Pons (tissue), 1 donor: Measurements from ENCODE around the gene SCNN1B.
"Not testable (repeated sequence)": the region's sequence is repeated elsewhere in the genome, so short reads cannot be mapped to it uniquely, and the experiment has no call there.

ENCODE experiments used
- DNase-seq: peaks from one replicate; pipeline ENCODE4 v3.0.0-alpha.2; 2016; ENCODE audit warnings: low spot score

SCNN1B gene

DNA sequence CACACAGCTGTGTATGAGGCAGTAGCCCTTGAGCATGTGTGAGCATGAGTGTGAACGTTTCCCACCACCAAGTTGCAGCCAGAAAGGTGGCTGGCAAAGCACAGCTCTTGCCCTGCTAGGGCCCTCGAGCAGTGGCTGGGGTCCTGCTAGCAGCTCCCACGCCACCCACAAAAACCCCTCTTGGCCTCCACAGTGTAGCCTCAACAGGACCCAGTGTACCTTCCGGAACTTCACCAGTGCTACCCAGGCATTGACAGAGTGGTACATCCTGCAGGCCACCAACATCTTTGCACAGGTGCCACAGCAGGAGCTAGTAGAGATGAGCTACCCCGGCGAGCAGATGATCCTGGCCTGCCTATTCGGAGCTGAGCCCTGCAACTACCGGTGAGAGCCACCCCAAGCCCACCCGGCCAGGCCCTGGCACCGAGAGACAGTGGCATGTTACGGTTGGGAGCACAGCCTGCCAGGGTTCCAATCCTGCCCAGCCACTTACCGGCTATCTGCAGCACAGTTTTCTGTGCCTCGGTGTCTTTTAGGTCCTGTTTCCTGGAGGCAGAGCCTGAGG, 53.1 kb downstream of the SCNN1B start:
- no peak for DNase-seq

DNA sequence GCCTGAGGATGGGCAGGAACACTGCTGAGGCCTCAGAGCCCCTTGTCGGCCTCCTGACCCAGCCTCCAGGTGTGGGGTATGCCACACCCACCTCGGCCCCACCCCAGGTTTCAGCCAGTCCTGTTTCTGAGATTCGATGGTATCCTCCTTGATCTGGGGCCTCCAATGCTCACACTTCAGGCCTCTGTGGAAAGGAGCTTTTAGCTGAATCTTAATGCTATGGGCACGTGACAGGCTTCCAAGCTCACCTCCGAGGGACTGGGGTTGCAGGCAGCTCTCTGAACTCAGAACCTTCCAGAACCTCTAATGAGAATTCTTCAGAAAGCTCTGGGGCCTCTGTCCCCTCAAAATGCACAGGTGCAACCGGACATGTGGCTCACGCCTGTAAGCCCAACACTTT, 54.8 kb downstream of the SCNN1B start:
- no peak for DNase-seq

DNA sequence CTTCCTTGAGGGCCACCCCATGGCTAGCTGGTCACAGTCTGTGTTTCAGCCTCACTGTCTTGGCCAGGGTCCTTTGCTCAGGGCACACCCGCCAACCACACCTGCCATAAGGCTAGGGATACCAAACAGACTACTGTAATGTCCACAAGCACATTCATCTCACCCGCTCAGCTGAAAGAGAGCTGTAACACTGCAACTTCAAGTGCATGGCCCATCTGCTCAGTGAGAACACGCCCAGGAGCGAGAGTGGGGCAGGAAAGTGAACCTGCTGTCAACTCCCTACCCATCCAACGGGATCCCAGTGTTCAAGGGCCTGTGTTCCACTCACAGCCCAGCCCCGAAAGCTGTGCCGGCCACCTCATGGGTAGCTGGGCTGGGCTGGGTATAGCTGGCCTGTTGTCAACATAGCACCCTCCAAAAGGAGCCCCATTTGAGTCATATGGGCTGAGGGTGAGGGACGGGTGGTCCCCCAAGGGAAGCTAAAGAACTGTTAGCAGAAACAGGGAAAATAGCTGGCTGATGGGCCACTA, 55.7 kb downstream of the SCNN1B start:
- no peak for DNase-seq

DNA sequence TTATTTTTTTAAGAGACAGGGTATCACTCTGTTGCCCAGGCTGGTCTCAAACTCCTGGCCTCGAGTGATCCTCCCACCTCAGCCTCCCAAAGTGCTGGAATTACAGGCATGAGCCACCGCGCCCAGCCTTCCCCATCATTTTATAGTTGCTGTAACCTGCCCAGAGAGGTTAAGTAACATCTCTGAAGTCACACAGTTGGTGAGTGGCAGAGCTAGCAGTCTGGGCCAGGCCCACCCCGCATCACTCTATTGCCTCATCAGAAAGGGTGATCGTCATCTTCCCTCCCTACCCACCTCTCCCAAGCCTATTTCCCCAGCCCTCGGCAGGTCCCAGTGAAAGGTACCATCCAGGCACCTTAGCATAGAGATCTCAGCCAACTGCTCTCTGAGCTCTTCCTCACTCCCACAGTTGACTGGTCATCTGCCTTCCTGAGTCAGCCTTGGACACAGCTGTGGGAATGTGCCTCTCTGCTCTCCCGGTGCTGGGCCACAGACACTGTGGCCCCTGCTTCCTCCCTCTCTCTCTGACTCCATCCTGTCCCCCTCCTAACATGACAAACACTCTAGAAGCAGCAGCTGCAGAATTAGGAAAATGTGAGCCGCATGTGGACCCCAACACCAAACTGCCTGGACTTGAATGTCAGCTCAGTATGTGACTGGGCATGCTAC, 57.1 kb downstream of the SCNN1B start:
- DNase-seq = no peak

DNA sequence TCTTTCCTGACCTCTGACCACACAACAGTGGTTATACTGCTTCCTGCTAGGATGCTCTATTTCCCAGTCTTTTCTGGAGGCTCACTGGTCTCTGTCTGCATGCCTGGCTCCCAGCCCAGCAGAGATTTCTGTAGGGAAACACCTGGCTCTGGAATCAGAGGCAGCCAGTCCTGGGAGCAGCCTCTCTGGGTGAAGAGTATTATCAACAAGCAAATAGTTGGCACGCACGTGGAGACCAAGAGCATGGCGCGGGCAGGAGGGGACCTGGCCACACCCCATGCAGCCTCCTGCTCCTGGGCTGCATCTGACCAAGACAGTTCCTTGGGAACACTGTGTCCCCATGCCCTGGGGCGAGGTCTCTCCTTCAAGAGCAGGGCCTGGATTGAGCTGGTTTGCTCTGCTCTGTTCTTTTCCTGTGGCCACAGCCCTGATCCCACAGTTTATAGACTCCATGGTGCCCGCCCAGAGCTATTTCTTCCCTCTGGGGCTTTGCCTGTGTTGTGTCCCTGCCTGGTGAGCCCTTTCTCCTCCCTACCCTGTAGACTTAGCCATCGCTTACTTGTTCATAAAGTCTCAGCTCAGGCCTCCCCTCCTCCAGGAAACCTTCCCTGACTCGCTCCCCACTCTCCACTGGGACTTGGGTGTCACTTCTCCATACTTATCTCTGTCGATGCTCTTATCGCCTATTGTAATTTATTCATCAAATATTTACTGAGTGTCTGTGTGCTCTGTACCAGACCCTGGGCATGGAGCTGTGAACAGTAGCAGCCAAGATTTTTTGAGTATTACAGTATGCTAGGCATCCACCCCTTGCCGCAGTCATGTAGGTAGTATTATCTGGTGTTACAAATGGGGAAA, 60.6 kb downstream of the SCNN1B start:
- no peak for DNase-seq

DNA sequence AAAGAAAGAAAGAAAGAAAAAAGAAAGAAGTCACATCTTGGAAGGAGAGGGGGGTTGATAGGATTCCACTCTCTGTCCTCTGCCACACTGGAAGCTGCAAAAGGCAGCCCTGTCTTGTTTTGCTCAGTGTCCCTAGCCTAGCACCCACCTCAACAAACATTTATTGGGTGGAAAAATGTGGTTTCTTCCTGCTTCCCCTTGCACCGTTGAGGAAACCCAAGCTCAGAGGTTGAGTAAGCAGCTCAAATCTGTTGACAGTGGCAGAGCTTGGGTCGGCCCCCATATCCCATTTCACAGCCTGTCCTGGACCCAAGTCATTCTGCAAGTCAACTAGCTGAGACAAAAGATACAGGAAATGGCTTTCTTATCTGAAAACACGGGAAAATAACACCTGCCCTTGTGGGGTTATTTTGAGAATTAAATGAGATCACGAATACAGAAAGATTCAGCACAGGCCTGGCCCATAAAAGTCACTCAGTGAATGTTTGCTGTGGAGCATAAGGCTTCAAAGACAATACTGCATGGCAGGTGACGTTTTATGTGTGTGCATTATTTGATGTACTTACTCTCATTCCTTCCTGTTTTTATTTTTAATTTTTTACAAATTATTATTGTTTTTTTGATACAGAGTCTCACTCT, 63.6 kb downstream of the SCNN1B start:
- DNase-seq = no peak

DNA sequence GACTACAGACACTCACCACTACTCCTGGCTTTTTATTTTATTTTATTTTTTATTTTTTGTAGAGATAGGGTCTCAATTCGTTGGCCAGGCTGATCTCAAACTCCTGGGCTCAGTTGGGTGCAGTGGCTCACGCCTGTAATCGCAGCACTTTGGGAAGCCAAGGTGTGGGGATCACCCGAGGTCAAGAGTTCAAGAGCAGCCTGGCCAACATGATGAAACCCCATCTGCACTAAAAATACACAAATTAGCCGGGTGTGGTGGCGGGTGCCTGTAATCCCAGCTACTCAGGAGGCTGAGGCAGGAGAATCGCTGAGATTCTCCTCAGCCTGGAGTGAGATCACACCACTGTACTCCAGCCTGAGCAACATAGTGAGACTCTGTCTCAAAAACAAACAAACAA, 64.2 kb downstream of the SCNN1B start:
- DNase-seq = not testable (repeated sequence)

DNA sequence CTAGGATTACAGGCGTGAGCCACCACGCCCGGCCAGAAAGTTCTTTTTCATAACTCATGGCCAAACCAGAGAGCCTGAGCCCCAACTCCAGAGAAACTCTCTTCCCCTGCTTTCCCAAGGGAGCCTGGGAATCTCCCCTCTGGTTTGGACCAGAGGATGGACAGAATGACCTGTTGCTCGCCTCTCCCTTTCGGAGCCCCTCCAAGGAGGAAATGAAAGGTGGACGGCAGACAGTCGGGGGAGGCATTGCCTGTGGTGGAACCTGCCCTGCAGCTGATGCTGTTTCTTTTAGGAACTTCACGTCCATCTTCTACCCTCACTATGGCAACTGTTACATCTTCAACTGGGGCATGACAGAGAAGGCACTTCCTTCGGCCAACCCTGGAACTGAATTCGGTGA, 65.5 kb downstream of the SCNN1B start:
- no peak for DNase-seq

DNA sequence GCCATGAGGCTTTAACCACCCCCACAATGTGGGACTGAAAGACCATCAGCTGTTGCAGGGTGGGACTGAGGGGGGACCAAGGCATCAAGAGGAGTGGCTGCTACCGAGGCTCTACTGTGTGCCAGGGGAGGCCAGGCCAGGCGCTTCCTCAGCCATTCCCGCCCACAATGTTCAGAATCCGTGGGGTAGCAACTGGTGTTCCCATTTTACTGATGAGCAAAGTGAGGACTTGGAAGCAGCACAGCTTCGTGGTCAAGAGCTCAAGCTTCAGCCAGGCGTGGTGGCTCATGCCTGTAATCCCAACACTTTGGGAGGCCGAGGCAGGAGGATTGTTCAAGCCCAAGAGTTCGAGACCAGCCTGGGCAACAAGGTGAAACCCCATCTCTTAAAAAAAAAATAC, 65.9 kb downstream of the SCNN1B start:
- no peak for DNase-seq

DNA sequence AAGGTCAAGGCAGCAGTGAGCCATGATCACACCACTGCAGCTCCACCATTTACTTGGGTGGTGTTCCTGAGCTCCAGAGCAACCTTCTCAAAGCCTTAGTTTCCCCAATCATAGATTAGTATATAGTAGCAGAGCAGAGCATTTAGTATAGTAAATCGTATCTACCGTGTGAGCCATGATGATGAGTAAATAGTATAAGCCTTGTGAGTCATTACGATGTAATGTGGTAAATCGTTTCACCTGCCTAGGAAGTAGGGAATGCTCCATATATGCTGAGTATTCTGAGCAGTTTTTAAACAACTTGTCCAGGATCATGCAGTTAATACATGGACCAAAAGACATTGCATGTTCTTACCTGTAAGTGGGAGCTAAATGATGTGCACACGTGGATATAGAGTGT, 66.4 kb downstream of the SCNN1B start:
- no peak for DNase-seq

DNA sequence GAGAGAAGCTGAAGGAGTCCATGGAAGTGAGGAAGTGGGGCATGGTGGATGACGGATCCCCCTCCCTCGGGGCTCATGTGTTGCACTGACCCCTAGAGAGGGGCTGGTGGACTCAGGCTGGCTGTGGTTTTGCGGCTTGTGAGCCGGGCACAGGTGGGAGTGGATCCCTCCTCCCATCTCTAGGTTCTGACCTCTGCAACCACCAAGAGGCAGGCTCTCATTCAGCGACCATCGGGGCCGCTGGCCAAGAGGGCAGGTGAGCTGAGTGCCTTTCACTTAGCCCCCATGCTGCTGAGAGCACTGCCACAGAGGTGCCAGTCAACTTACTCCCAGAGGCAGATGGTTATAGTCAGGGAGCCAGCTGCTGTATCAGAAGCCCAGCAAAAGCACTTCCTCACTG, 67.3 kb downstream of the SCNN1B start:
- DNase-seq = no peak

DNA sequence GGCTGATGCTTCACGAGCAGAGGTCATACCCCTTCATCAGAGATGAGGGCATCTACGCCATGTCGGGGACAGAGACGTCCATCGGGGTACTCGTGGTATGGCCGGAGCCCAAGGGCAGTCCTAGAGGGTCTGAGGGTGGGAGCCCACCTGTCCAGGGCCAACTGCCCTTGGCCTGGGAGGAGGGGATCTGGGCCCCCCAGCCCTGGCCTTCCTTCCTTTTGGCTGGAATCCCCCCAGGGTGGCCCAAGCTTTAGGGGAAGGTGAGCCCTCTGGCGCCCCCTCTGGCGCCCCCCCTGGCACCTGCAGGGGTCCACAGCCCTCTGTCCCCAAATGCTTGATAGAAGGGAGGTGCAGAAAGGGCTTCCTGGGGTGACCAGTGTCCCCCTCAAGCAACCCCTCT, 69.3 kb downstream of the SCNN1B start:
- no peak for DNase-seq

DNA sequence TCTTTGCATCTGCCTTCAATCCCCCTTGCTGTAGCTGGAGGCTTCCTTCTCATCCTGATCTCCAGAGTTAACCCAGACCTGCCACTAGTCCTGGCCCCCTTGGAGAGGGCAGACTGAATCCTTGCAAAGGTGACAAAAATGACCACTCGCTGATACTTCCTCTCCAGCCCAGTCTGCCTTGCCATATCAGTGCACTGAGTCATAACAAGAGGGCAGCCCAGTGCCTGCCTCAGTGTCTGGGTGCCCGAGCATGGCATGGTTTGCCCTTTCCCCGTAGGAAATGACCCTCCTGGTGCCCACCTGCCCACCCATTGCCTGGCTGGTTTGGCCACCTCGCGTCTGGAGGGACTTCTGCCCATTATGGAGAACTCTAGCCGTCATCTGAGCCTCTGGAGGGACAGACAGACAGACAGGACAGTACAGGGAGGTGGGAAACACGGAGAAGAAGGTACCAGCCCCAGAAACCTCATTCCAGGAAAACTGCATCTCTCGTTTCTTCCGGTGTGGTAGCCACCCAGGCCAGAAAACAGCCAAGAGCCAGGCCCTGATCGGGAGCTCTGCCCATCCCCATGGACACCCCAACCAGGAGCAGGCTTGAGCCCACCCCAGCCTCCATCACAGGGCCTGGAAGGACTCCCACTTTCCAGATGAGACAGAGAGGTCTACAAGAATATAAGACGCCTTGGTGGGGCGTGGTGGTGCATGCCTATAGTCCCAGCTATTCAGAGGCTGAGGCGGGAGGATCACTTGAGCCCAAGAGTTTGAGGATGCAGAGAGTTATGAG, 71.5 kb downstream of the SCNN1B start:
- no peak for DNase-seq

DNA sequence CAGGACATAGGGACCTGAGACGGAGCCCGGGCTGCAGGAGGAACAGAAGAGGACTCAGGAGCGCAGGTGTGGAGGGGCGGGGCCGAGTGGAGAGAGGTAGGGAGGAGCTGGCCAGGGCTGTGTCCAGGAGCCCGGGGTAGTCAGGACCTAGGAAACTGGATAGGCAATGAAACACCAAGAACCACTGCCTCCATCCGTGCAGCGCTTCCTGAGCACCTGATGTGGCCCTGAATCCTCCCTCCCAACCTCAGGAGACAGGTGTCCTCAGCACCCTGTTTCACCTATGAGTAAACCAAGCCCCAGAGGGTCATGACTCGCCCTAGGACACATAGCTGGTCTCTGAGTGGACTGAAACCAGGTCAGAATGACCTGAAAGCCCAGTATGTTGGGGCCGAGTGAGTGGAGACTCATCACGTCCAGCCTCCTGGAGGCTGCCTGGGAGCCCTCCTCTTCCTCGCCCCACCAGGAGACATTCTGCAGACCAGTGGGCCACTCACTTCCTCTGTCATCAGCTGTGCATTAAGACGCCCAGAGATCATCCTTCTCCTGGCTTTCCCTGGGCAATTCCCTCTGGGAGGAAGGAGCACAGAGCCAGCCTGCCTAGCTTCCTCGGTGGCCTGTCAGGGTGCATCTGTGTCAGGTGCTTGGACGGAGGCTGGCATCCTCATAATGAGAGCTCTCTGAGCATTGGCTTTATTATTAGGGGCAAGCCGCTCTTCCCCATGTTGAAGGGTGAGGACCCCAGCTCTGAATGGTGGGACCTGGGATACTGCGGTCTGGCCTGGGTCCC, 72.8 kb downstream of the SCNN1B start:
- DNase-seq = no peak

DNA sequence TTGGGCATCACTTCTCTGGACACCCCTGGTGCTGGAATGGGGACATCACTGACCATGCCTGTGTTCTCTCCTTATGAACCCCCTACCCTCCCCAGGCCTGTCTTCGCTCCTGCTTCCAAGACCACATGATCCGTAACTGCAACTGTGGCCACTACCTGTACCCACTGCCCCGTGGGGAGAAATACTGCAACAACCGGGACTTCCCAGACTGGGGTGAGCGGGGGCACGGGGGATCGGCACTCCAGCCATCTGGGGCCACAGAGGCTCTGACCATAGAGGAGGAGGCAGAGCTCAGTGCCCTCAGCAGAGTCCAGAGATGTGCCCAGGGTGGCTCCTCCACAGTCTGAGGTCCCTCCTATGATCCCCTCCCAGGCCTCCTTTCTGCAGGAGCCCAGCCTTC, 73.5 kb downstream of the SCNN1B start:
- DNase-seq = no peak

DNA sequence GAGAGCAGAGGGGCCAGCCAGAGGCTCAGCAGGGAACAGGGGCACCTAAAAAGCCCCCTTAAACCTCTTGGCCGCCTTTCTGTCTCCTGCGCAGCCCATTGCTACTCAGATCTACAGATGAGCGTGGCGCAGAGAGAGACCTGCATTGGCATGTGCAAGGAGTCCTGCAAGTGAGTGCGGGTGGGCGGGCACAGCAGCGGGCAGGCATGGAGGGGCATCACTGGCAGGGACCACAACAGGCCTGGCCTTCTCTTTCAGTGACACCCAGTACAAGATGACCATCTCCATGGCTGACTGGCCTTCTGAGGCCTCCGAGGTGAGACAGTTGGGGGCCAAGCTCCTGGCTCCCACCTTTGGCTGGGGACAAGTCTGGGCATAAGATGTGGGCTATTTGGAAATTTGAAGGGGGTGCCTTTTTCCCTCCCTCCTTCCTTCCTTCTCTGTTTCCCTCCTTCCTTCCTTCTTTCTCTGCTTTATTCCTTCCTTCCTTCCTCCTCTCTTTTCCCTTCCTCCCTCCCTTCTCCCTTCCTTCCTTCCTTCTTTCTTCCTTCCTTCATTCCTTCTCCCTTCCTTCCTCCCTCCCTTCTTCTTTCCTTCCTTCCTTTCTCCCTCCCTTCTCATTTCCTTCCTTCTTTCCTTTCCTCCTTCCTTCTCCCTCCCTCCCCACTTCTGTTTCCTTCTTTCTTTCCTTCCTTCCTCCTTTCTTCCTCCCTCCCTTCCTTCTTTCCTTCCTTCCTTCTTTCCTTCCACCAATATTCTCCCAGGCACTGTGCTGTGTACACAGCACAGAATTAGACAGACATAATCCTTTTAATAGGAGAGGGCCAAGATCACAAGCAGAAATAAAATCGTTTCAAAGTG, 75.2 kb downstream of the SCNN1B start:
- no peak for DNase-seq

DNA sequence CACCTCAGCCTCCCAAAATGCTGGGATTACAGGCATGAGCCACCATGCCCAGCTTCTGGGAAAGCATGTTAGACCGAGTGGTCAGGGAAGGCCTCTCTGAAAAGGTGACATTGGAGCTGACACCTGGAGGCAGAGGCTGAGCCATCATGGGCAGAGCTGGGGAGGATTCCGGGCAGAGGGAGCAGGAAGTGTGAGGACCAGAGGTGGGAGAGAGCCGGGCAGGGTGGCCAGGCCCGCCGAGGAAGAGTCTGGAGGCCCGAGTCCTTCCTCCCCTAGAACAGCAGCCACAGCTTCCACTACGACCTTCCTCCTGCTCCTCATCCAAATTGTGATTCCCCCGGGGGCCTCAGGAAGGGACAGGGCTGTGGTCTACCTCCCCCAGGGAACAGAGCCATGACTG, 76.2 kb downstream of the SCNN1B start:
- DNase-seq = no peak

DNA sequence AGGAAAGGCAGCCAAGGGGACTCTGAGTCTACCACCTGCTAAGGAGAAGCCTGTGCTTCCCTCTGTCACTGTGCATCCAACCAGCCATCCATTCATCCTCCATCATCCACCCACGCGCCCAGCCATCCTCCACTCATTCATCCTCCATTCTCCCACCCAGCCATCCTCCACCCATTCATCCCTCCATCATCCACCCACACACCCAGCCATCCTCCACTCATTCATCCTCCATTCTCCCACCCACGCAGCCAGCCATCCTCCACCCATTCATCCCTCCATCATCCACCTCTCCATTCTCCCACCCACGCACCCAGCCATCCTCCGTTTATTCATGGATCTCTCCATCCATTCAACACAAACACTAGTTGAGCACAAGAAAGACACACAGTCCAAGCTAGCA, 76.8 kb downstream of the SCNN1B start:
- no peak for DNase-seq

DNA sequence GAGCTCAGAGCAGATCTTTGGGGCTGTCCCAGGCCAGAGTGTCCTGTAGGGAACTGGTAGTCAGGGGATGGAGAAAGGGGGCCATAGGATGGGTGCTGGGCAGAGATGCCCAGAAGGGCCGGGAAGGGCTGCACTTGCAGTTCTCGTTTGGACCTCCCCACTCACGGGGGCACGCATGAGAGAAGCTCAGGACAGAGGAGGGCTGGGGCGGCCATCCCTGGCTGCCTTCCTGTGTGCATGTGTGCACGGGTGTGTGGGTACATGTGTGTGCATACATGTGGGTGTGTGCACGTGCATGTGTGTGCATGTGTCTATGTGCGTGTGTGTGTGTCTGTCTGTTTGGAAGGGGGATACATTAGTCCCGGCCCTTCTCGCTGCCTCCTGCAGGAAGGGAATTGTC, 77.6 kb downstream of the SCNN1B start:
- no peak for DNase-seq

DNA sequence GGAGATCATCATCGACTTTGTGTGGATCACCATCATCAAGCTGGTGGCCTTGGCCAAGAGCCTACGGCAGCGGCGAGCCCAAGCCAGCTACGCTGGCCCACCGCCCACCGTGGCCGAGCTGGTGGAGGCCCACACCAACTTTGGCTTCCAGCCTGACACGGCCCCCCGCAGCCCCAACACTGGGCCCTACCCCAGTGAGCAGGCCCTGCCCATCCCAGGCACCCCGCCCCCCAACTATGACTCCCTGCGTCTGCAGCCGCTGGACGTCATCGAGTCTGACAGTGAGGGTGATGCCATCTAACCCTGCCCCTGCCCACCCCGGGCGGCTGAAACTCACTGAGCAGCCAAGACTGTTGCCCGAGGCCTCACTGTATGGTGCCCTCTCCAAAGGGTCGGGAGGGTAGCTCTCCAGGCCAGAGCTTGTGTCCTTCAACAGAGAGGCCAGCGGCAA, 78.4 kb downstream of the SCNN1B start:
- DNase-seq = no peak
